SK-N-DZ (cell line): ENCODE data around the gene VPS54. TPM values are rescaled to one million over a fixed set of nuclear protein-coding genes. Genes with fewer than 3 reads are reported as not detected.

Experiments used
- DNase-seq: peaks from one replicate; pipeline ENCODE4 v3.0.0-alpha.2; 2015; ENCODE audit warnings: low spot score
- polyA plus RNA-seq, 2 experiments: library from polyadenylated mRNA; depleted of rRNA; stranded (reverse); fragments of >200 nt; gene quantifications; 2 replicates each; pipeline ENCODE4 v1.2.3, GENCODE V29; 2014

VPS54 gene
- 16.5 and 19.2 TPM in 2 replicates for polyA plus RNA-seq (2014; cell fraction: cytosol; rRNA removed)
- 21.6 and 22.1 TPM in 2 replicates for polyA plus RNA-seq (2014; cell fraction: nucleus; rRNA removed)

GRCh38 chr2:64019083-64019974 lies at the start of gene VPS54:
VPS54 (minus strand) TSS chr2:64019428; CDS start chr2:63983999, 35,429 bp downstream.
- peak; percentile 62 for DNase-seq

DNA sequence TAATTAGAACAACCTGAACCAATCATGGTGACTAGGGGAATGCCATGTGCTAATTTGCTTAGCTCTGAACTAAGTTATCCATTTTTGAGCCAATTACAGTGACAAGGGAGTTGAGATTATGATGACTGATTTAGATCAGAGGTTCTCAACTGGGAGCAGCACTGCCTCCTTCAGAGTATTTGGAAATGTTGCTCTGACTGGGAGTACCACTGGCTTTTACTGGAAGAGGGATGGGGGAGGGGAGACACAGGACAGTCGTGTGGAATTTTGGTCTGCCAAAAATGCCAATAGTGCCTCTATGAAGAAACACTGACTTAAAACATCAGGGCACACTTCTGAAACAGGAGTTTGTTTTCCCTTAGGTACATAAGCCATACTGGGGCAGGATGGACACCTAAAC lies 48.1 kb upstream of the VPS54 start:
- DNase-seq = no peak

DNA sequence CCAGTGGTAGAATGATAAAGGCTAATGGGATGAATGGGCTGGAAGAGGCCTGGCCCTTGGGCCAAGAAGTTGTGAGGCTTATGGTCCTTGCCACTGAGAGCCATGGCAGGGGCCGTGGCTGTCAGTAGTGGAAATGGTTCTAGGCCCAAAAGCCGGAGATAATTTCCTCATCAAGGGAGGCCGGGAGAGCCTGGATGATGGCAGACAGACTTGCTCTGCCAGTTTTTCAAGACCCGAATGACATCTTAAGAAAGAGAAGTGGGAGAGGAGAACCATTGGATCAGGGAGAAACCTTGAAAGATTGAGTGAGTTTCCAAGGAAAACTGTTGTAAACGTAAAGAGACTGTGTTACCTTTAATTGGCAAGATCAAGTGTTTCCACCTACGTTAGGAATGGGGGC lies 46.3 kb upstream of the VPS54 start:
- DNase-seq = no peak

- DNase-seq = peak; percentile 24
These were observed 44.7 kb upstream of the VPS54 start for GRCh38 chr2:64063924-64064331.

GRCh38 chr2:64063454-64063853 lies 44.2 kb upstream of the VPS54 start:
- DNase-seq = no peak

GRCh38 chr2:64062840-64063239 lies 43.6 kb upstream of the VPS54 start:
- DNase-seq = no peak

- no peak for DNase-seq
These were observed 40.0 kb upstream of the VPS54 start for GRCh38 chr2:64059270-64059669.

DNA sequence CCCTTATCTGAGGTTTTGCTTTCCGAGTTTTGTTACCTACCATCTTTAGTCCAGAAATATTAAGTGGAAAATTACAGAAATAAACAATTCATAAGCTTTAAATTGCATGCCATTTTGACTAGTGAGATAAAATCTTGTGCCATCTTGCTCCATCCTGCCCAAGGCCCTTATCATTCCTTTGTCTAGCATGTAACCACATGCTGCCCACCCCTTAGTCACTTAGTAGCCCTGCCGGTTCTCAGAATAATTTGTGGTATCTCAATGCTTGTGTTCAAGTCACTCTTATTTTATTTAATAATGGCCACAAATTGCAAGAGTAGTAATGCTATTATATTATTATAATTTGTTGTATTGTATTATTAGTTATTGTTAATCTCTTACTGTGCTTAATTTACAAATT lies 36.8 kb upstream of the VPS54 start:
- DNase-seq = no peak

GRCh38 chr2:64054161-64054915 lies 35.1 kb upstream of the VPS54 start:
- DNase-seq = no peak

DNA sequence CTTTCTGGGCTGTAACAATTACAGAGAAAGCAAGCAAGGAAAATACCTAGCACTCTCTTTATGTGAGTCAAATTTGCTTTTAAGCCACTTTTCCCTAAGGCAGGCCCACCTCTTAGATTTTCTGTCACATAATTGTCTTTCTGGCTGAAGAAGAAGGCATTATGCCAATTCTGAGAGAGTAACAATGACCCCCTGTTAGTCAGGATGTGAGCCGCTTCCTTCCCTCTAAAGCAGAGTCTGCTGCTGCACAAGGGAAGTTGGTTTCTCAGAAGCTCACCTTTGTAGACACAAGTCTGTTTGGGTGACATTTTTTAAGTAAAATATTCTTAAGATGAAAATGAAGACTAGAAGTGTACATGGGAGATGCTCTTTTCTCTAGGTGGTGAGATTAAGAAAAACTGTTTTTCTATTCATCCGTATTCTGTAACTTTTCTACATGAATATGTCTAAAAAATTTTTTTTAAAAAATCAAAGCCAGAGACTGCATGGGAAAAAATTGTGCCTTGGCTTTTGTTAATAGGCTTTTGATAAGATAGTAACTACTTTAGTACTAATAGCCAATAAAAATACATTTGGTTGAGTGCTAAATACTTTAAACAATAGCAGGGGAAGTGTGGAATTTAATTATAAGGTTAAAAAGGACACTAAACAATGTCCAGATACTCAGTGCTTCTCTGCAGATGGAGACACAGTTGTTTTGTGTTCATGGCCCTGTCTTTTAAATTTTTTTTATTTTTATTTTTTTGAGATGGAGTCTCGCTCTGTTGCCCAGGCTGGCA lies 33.4 kb upstream of the VPS54 start:
- DNase-seq = no peak

GRCh38 chr2:64049633-64050220 lies 30.5 kb upstream of the VPS54 start:
- DNase-seq = peak; percentile 66

DNA sequence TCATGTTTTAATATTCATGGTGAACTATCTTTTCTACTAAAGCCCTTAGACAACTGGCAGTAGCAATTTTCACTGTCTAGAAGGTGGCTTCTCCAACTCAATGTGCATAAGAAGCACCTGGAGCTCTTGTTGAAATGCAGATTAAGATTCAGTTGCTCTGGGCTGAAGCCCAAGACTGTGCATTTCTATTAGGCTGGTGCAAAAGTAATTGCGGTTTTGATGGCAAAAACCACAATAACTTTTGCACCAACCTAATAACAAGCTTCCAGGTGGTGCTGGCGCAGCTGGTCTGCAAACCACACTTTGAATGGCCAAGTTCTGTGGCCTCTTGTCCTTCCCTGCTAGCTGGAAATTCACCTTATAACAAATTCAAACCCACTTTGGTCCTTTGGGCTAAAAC lies 26.7 kb upstream of the VPS54 start:
- DNase-seq = no peak

DNA sequence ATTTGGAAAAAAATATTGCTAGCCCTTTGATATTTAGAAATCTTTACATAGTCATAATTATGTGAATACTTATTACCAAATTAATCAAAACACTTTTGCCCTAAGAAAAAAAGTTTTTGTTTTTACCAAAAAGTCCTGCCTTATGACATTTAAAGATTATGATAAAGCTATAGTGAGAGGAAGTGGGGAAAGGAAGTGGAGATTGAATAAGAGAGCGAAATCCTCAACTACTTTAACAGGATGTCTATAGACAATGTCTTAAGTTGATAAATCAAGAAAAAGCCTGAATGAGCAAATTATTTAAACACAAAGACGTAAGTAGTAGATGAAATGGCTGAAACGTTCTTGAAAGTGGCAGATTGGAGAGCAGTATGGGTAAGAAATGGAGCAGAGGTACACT lies 20.9 kb upstream of the VPS54 start:
- DNase-seq = no peak

DNA sequence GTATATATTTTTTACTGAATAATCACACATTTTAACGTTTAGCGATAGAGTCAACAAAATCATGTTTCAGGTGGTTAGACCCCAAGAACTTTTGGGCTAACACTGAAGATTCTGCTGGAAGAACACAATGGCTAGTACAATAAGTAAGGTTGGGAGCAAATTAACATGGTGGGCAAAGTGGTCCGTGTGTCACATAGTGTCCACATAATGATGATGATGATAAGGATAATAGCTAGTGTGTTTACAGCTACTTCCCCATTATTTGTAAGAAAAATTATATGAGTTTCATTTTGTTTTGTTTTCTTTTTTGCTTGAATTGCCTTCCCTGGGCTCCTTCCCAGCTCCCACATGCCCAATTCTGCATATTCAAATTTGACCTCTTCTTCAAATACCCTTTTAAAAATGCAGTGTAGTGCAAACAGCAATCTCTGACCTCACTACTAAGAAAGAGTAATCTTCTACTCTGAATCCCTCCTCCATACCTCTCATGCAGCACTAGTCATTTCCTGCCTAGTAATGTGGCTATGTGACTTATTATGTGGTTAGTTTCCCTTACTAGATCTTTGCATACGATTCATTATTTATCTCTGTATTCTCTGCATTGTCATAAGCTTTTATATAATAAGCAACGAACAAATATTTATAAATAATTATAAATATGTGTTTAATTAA lies 16.9 kb upstream of the VPS54 start:
- no peak for DNase-seq

- DNase-seq = peak; percentile 20
These were observed 16.1 kb upstream of the VPS54 start for GRCh38 chr2:64035072-64035942.

DNA sequence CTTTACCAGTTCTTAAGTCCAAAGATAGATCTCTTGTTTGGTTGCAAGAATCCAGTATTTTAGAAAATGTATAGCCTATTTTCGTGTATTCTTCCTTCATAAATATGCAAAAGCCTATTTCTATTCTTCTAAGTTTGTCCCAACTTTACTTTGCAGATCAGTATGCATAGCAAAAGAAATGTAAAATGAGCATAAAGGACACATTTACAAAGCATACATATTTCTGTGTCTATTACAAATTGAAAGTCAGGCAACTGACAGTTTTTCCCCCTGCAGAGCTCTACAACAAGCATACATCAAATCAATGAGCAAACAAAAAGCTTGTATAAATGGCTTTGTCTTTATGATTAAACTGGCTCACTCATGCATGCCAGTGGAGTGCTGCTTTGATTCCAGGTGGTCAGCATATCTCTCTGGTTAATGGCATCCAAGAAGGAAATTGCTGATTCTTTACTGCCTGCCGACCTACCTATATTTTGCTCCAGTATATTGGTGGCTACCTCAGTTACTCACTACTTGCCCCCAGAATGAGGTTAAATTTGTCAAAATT lies 10.0 kb upstream of the VPS54 start:
- DNase-seq = no peak

GRCh38 chr2:64025741-64026140 lies 6.5 kb upstream of the VPS54 start:
- no peak for DNase-seq

GRCh38 chr2:64024259-64024949 lies 5.2 kb upstream of the VPS54 start:
- no peak for DNase-seq
